ENCODE data around the gene KRTAP10-7.

KRTAP10-7 gene

DNA sequence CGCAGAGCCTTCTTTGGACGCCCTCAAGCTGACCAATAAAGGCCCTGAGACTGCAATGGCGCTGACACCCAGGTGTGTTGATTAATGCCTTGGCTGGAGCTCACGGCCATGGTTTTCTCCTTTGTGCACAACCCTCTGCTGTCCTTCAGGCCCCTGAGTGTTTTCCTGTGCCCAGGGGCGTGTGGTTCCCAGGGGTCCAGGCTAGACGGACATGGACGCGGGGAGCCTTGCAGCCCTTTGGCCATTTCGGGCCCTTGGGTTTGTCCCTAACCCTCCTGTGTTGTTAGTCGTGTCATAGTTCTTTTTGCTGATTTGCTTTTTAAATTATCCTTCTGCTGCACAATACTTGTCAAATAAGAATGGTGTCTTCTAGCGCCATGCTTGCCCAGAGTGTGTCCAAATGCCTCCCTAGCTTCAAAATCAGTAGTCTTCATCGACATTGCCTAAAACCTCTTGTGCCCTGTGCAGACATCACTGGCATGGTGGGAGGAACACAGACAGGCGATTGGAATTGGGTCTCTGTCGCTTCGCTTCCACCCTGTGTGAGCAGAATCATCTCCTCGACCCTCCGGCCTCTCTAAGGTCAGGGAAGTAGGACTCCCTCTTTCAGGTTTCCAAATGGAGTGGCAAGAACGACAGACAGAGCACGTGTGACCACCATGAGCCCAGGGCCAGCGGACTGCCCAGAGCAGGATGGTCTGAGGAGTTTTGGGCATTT is 24.9 kb upstream of the KRTAP10-7 start:
- Histone ChIP-seq H3K9ac (ENCODE audit: low read length) (no peak overlapping the region), H3K27me3 (ENCODE audit: low read length) (no peaks in the 10 kb centered on the region), H3K36me3 (ENCODE audit: low read length) (no peaks in the 10 kb centered on the region), H2AFZ (ENCODE audit: low read depth, low read length, severe bottlenecking) (no peak overlapping the region), H3F3A (ENCODE audit: insufficient read depth) (no peaks in the 10 kb centered on the region), H3K4me3 (ENCODE audit: insufficient read depth, low read length, poor library complexity, severe bottlenecking) (no peak overlapping the region), H4K20me1 (ENCODE audit: low read depth, low read length) (no peaks in the 10 kb centered on the region), H3K27ac (ENCODE audit: low read depth, low read length) (no peak overlapping the region), H3K4me2 (ENCODE audit: low read depth, low read length, poor library complexity, severe bottlenecking) (no peak overlapping the region), H3K79me2 (ENCODE audit: insufficient read depth, low read length) (no peaks in the 10 kb centered on the region), H3K9me2 (replicated peaks; ENCODE audit: insufficient read depth, low read length) (no peaks in the 10 kb centered on the region), H3K9me3 (ENCODE audit: insufficient read depth, low read length) (no peaks in the 10 kb centered on the region)
- TF ChIP-seq, protein P1, sequence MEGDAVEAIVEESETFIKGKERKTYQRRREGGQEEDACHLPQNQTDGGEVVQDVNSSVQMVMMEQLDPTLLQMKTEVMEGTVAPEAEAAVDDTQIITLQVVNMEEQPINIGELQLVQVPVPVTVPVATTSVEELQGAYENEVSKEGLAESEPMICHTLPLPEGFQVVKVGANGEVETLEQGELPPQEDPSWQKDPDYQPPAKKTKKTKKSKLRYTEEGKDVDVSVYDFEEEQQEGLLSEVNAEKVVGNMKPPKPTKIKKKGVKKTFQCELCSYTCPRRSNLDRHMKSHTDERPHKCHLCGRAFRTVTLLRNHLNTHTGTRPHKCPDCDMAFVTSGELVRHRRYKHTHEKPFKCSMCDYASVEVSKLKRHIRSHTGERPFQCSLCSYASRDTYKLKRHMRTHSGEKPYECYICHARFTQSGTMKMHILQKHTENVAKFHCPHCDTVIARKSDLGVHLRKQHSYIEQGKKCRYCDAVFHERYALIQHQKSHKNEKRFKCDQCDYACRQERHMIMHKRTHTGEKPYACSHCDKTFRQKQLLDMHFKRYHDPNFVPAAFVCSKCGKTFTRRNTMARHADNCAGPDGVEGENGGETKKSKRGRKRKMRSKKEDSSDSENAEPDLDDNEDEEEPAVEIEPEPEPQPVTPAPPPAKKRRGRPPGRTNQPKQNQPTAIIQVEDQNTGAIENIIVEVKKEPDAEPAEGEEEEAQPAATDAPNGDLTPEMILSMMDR (IDR thresholded peaks at IDR 0.05; ENCODE audit: insufficient read depth, low read length, poor library complexity, severe bottlenecking) = no peak
- TF ChIP-seq EZH2phosphoT487 (conservative IDR thresholded peaks at IDR 0.05; ENCODE audit: low read length) = no peak

DNA sequence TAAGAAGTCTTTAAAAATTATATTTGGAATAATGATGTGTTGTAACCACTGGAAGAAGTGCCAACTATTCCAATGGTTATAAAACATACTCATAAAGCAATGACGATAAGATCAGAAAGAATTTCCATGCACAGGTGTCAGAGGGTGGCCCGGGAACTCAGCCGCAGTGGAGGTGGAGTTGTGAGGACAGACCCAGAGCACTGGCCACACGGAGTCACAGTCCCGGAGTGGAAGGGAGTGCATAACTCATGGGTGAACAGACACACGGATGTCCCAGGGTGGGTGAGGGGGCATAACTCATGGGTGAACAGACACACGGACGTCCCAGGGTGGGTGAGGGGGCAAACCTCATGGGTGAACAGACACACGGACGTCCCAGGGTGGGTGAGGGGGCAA is 24.4 kb upstream of the KRTAP10-7 start:
- no peak for TF ChIP-seq EZH2phosphoT487 (conservative IDR thresholded peaks at IDR 0.05; ENCODE audit: low read length)
- TF ChIP-seq, protein P1 (IDR thresholded peaks at IDR 0.05; ENCODE audit: insufficient read depth, low read length, poor library complexity, severe bottlenecking) = no peak
- H3K4me2 ChIP-seq (ENCODE audit: low read depth, low read length, poor library complexity, severe bottlenecking) = no peak overlapping the region
- no peaks in the 10 kb centered on the region for H3K27me3 ChIP-seq (ENCODE audit: low read length)
- no peak overlapping the region for H2AFZ ChIP-seq (ENCODE audit: low read depth, low read length, severe bottlenecking)
- no peaks in the 10 kb centered on the region for H3K36me3 ChIP-seq (ENCODE audit: low read length)
- H4K20me1 ChIP-seq (ENCODE audit: low read depth, low read length) = no peaks in the 10 kb centered on the region
- H3K4me3 ChIP-seq (ENCODE audit: insufficient read depth, low read length, poor library complexity, severe bottlenecking) = no peak overlapping the region
- no peaks in the 10 kb centered on the region for H3F3A ChIP-seq (ENCODE audit: insufficient read depth)
- no peak overlapping the region for H3K9ac ChIP-seq (ENCODE audit: low read length)
- no peak overlapping the region for H3K27ac ChIP-seq (ENCODE audit: low read depth, low read length)
- no peaks in the 10 kb centered on the region for H3K9me2 ChIP-seq (replicated peaks; ENCODE audit: insufficient read depth, low read length)
- H3K79me2 ChIP-seq (ENCODE audit: insufficient read depth, low read length) = no peaks in the 10 kb centered on the region
- no peaks in the 10 kb centered on the region for H3K9me3 ChIP-seq (ENCODE audit: insufficient read depth, low read length)

DNA sequence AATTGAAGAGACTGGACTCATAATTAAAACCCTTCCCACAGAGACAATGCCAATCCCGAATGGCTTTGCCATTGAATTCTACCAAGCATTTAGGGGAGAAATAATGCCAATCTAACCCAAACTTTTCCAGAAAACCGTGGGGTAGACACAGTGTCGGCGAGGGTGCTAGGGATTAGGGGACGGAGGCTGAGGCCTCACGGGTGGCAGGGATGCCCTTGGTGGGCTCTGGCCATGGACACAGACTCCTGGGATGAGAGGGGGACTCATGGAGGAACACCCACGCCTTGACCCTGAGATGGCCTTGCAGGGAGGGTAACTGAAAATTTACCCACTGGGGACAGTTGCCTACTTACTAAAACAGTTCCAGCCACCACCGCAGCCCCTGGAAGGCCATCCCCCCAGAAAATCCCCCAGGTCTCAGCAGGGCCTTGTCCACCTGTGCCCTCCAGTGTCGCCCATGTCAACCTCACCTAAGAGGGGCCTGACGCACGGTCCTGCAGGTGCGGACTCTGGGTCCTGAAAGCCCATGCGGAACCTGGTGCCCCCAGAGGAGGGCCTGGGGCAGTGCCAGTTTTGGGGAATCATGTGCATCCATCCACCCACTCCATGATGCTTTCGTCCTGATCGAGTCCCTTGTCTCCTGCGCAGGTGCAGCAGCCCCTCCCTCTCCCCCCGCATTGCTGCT is 21.9 kb upstream of the KRTAP10-7 start:
- H2AFZ ChIP-seq (ENCODE audit: low read depth, low read length, severe bottlenecking) = no peak overlapping the region
- no peaks in the 10 kb centered on the region for H3K36me3 ChIP-seq (ENCODE audit: low read length)
- peaks cover 10% of the 10 kb centered on the region; the same call in 1 of the 2 replicates for H3K9me3 ChIP-seq (ENCODE audit: insufficient read depth, low read length)
- no peaks in the 10 kb centered on the region for H3F3A ChIP-seq (ENCODE audit: insufficient read depth)
- H3K4me2 ChIP-seq (ENCODE audit: low read depth, low read length, poor library complexity, severe bottlenecking) = no peak overlapping the region
- no peak overlapping the region for H3K27ac ChIP-seq (ENCODE audit: low read depth, low read length)
- H3K79me2 ChIP-seq (ENCODE audit: insufficient read depth, low read length) = no peaks in the 10 kb centered on the region
- H4K20me1 ChIP-seq (ENCODE audit: low read depth, low read length) = no peaks in the 10 kb centered on the region
- no peaks in the 10 kb centered on the region for H3K9me2 ChIP-seq (replicated peaks; ENCODE audit: insufficient read depth, low read length)
- H3K4me3 ChIP-seq (ENCODE audit: insufficient read depth, low read length, poor library complexity, severe bottlenecking) = no peak overlapping the region
- no peak overlapping the region for H3K9ac ChIP-seq (ENCODE audit: low read length)
- TF ChIP-seq, protein P1 (IDR thresholded peaks at IDR 0.05; ENCODE audit: insufficient read depth, low read length, poor library complexity, severe bottlenecking) = no peak
- TF ChIP-seq EZH2phosphoT487 (conservative IDR thresholded peaks at IDR 0.05; ENCODE audit: low read length) = no peak
- H3K27me3 ChIP-seq (ENCODE audit: low read length) = no peaks in the 10 kb centered on the region
